ENCODE results near the gene ELP1. TPM values are rescaled to one million over a fixed set of nuclear protein-coding genes. Genes with fewer than 3 reads are reported as not detected.

The ELP1 gene
- total RNA-seq, 1 donor from 2014 or later, result 48.9 TPM

DNA sequence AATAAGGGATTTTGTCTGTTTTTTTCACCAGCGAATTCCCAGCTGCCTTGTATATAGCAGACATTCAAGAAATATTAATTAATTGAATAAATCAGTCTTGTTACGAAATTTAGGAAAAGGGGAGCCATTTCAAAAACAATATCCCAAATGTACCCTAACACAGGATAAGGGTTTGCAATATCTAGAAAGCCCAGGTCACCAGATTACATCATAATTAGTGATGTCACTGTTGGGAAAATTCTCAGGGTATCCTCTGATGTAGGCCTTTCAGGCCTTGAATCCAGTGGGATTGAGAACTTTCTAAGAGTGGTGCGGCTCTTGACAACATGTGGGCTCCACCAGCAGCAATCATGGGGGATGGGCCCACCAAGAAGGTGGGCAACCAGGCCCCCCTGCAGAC lies 71.9 kb downstream of the ELP1 start, which contains the start of gene ACTL7A:
Gene ACTL7A (plus strand): TSS at position 270 of the 400 bp plus-strand sequence. CDS start 57 bp downstream, at position 327.
- Mint-ChIP-seq H3K27me3 (ENCODE audit: low read depth) (no peaks in the 10 kb centered on the region), H3K27ac (ENCODE audit: unreplicated experiment) (peak within 1 kb of the TSS; percentile 32), H3K4me1 (no peaks in the 10 kb centered on the region), H3K36me3 (ENCODE audit: low read depth) (peaks cover 2% of the 10 kb centered on the region), H3K4me3 (no peak within 1 kb of the TSS), H3K9me3 (no peaks in the 10 kb centered on the region)
- DNase-seq (ENCODE audit: low read depth, low spot score), result no peak
- TF ChIP-seq, protein P1, sequence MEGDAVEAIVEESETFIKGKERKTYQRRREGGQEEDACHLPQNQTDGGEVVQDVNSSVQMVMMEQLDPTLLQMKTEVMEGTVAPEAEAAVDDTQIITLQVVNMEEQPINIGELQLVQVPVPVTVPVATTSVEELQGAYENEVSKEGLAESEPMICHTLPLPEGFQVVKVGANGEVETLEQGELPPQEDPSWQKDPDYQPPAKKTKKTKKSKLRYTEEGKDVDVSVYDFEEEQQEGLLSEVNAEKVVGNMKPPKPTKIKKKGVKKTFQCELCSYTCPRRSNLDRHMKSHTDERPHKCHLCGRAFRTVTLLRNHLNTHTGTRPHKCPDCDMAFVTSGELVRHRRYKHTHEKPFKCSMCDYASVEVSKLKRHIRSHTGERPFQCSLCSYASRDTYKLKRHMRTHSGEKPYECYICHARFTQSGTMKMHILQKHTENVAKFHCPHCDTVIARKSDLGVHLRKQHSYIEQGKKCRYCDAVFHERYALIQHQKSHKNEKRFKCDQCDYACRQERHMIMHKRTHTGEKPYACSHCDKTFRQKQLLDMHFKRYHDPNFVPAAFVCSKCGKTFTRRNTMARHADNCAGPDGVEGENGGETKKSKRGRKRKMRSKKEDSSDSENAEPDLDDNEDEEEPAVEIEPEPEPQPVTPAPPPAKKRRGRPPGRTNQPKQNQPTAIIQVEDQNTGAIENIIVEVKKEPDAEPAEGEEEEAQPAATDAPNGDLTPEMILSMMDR (conservative IDR thresholded peaks at IDR 0.05), result no peak

DNA sequence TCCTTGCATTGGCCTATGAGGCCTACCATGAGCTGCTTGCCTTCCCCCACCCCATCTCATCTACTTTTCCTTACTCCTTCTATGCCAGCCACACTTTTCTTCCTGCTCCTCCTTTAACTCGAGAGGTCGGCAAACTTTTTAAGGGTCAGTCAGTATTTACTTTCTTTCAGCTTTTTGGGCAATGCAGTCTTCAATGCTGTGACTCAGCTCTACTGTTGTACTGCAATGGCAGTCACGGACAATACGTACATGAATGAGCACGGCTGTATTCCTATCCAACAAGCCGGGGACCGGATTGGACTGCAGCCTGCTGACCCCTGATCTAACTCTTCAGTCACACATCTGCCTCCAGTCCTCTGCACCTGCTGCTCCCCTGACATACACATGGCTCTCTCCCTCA lies 72.5 kb downstream of the ELP1 start:
- no peak for DNase-seq (ENCODE audit: low read depth, low spot score)
- H3K4me3 Mint-ChIP-seq, result no peak overlapping the region
- no peaks in the 10 kb centered on the region for H3K27me3 Mint-ChIP-seq (ENCODE audit: low read depth)
- H3K9me3 Mint-ChIP-seq, result no peaks in the 10 kb centered on the region
- H3K36me3 Mint-ChIP-seq (ENCODE audit: low read depth), result peaks cover 2% of the 10 kb centered on the region
- TF ChIP-seq, protein P1 (conservative IDR thresholded peaks at IDR 0.05), result no peak
- no peaks in the 10 kb centered on the region for H3K4me1 Mint-ChIP-seq
- peak overlapping the region; percentile 32 for H3K27ac Mint-ChIP-seq (ENCODE audit: unreplicated experiment)

DNA sequence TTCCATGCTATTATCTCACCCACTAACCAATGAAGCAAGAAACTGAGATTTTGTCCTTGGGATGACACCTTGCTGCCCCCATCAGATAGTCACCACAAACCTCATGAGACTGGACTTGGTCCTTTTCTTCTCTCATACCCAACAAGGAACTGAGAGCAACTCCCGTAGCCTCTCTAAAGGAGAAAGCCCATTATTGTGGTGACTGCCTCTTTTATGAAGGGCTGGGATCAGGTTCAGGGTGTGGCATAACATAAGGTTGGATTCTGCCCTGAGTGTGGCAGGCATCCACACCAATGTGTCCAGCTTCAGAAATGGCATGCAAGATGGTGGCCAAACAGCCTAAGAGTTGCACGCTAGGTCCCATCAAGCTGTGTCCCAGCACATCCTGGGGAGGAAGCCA lies 73.2 kb downstream of the ELP1 start:
- Mint-ChIP-seq H3K27ac (ENCODE audit: unreplicated experiment) (no peak overlapping the region), H3K4me1 (no peaks in the 10 kb centered on the region), H3K9me3 (no peaks in the 10 kb centered on the region), H3K27me3 (ENCODE audit: low read depth) (no peaks in the 10 kb centered on the region), H3K36me3 (ENCODE audit: low read depth) (peaks cover 2% of the 10 kb centered on the region), H3K4me3 (no peak overlapping the region)
- TF ChIP-seq, protein P1 (conservative IDR thresholded peaks at IDR 0.05), result no peak
- DNase-seq (ENCODE audit: low read depth, low spot score), result no peak

DNA sequence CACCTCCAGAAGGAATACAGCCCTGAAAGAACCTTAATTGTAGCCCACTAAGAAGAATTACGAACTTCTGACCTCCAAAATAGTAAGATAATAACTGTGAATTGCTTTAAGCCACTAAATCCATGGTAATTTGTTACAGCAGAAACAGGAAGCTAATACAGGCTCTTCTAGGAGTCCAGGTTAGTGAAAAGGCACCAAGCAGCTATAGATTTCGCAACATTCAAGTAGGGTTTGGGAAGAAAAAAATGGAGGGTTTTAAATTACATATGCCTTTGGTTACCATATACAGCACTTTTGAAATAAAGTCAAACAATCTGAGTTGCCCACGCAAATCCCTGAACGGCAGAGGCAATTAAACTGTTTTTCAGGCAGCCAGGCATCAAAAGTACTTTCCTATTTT lies 73.6 kb downstream of the ELP1 start:
- Mint-ChIP-seq H3K4me3 (no peak overlapping the region), H3K9me3 (no peaks in the 10 kb centered on the region), H3K4me1 (no peaks in the 10 kb centered on the region), H3K27ac (ENCODE audit: unreplicated experiment) (no peak overlapping the region), H3K27me3 (ENCODE audit: low read depth) (no peaks in the 10 kb centered on the region), H3K36me3 (ENCODE audit: low read depth) (peaks cover 2% of the 10 kb centered on the region)
- no peak for DNase-seq (ENCODE audit: low read depth, low spot score)
- TF ChIP-seq, protein P1 (conservative IDR thresholded peaks at IDR 0.05), result no peak

DNA sequence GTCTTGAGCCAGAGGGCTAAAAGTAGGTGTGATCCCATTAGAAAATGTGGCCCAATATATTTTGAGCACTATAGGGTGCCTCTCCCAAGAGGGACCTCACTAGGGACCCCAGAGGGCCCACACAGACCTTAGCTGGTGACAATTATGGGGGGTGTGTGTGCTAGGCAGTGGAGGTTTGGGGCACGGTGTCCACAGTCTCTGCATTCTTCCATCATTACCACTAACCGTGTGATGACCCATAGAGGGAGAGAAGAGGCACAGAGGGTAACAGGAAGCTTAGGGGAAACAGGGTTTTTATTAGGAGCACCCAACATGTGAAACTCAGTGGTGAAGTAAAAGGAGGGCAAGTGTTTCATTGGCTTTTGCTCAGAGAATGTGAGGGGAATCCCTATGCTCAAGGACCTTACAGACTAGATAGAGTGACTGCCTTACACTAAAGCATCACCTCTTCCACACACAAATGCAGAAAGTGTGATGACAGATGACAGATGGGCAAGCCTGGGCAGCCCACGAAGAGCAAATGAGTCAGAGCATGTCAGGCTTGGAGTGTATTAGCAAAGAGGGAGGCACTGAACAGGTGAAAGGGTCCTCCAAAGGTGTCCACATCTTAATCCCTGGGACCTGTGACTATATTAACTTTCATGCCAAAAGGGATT lies 74.3 kb downstream of the ELP1 start:
- DNase-seq (ENCODE audit: low read depth, low spot score), result no peak
- TF ChIP-seq, protein P1 (conservative IDR thresholded peaks at IDR 0.05), result no peak
- no peak overlapping the region for H3K27ac Mint-ChIP-seq (ENCODE audit: unreplicated experiment)
- H3K9me3 Mint-ChIP-seq, result no peaks in the 10 kb centered on the region
- no peaks in the 10 kb centered on the region for H3K4me1 Mint-ChIP-seq
- no peaks in the 10 kb centered on the region for H3K27me3 Mint-ChIP-seq (ENCODE audit: low read depth)
- H3K4me3 Mint-ChIP-seq, result no peak overlapping the region
- peaks cover 2% of the 10 kb centered on the region for H3K36me3 Mint-ChIP-seq (ENCODE audit: low read depth)
